ENCODE data around the gene RNMT.

DNA sequence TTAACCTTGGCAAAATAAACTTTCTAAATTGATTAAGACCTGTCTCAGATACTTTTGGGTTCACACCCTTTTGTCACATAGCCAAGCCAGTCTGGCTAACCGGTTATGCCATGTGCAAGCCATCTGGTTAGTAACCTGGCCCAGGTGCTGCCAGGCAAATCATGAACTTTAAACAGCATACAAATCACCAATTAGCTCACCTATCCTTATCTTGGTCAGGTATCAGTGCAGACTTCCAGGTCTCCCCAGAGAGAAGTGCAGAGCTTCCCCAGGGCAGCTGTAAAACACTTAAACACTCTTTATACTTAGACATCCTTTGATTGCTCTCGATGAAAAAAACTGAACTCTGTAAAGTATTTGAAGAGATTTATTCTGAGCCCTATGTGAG lies 82.6 kb downstream of the RNMT start:
- TF ChIP-seq, protein P1, sequence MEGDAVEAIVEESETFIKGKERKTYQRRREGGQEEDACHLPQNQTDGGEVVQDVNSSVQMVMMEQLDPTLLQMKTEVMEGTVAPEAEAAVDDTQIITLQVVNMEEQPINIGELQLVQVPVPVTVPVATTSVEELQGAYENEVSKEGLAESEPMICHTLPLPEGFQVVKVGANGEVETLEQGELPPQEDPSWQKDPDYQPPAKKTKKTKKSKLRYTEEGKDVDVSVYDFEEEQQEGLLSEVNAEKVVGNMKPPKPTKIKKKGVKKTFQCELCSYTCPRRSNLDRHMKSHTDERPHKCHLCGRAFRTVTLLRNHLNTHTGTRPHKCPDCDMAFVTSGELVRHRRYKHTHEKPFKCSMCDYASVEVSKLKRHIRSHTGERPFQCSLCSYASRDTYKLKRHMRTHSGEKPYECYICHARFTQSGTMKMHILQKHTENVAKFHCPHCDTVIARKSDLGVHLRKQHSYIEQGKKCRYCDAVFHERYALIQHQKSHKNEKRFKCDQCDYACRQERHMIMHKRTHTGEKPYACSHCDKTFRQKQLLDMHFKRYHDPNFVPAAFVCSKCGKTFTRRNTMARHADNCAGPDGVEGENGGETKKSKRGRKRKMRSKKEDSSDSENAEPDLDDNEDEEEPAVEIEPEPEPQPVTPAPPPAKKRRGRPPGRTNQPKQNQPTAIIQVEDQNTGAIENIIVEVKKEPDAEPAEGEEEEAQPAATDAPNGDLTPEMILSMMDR (IDR thresholded peaks at IDR 0.05): no peak
- TF ChIP-seq POLR2AphosphoS5 (IDR thresholded peaks at IDR 0.05) (no peak), POLR2A (IDR thresholded peaks at IDR 0.05) (no peak)
